CD4-positive, alpha-beta T cell treated with Interleukin-17A for 1 hour (primary cell): ENCODE results near the gene PLEKHA8.

Experiments used
- DNase-seq: peaks from one replicate; pipeline ENCODE4 v3.0.0-alpha.2; 2020

Gene PLEKHA8

DNA sequence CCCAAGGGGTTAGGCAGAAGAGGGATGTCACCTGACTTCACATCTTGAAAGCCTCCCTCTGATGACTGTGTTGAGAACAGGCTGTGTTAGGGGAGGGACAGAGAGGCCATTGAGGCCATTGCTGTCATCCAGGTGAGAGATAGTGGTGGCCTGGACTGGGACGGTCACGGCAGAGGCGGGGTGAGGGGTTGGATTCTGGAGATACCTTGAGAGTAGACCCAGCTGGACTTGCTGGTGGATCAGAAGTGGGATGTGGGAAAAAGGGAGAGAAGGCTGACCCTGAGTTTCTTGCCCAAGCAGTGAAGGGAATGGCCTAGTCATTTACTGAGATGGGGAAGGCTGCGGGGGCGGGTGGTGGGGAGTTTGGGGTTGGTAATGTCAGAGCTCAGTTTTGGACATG lies 120.2 kb downstream of the PLEKHA8 start:
- DNase-seq: no peak

DNA sequence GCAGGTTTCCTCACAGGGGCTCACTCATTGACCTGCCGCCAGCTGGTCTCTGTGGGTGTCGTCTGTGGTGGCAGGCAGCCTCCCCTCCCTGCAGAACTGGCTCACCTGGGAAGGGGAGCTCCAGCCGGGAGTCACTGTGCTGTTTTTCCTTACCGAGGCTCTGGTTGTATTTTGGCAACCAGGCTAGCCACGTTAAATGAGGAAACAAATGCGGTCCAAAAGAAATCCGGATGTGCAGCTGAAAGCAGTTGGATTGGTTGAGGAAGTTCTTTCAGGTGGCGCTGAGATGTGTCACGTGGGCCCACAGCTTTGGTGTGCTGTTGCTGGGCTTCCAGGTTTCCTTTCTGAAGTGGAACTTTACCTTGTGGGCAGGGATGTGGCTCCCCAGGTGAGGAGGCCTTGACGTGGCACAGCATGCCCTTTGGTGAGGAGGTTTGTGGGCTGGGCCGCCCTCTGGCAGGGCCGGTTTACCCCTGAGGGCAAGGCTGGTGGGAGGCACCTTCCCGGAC lies 120.8 kb downstream of the PLEKHA8 start:
- DNase-seq: peak; percentile 46

DNA sequence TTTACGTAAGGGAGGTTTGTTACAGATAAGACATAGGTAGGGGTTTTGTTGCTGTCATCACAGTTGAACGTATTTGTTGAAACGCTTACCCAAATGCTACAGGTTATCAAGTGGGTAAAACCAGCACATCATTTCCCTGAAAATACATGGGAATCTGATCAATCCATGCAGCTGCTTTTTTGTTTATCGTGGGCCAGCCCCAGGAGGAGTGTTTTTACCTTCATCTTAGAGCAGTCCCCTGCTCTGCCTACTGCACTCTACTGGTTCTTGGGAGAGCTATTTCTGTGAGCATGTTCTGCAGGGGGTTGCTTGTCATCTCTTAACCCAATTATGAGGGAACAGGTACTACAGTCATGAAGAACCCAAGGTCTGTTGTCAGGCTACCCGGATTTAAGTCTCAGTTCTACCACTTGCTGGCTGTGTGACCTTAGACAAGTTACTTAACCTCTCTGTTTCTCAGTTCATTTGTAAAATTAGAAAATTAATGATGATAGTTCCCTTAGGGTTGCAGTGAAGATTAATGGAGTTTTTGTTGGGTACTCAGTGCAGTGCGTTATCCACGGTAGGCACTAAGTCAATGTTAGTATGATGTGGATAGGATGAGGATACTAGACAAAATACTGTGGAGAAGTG lies 121.5 kb downstream of the PLEKHA8 start:
- DNase-seq: no peak

DNA sequence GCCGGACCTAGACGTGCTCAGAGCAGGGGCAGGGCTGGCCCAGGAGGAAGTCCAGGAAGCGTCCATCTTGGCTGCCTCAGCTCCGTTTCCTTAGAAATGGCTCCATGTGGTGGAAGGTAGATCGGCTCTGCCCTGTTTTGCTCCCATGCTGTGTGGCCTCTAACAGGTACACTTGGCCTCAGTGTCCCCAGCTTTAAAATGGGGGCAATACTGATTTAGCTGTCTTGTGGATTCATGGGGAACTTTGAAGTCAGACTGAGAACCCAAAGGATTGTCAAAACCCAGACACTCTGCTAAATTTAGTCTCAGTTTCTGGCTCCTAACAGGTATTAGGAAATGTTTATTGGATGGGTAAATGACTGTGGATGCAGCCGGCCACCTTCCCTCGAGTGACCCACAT lies 122.5 kb downstream of the PLEKHA8 start:
- no peak for DNase-seq

DNA sequence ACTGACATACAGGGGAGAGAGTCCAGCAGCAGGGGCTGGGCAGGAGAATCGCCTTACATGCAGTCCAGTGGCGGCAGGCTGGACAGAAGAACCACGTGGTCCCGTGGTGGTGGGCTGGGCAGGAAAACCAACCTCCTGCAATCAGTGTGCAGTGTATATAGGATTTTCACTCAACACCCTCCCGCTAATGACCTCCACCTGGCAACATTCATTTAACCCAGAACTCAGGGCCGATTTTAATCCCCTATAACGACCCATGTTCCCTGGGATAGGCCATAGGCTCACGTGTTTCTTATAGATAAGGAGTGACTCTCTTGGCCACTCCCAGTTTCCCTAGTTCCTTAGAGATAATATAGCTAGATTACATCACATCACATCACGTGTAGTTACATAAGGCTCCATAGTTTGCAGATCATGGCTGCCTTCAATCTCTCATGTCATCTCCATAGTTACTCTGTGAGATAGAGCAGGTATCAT lies 125.9 kb downstream of the PLEKHA8 start:
- DNase-seq: no peak

DNA sequence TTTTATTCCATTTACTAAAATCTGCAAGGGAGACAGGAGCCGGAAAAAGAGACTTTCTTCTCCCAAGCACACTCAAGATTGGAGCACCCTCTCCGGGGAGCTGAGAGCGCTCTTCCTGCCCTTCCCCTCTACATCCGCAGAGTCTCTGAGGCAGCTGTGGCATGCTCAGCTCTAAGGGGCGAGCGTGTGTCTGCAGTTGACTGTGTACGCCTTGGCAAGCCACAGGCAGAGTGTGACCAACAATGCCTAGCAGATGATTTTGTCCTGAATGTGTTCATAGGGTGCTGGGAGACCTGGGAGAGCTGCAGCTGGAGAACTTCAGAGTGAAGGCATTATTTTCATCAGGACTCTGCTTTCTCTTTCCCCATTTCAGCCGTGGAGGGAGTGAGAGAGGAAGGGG lies 127.3 kb downstream of the PLEKHA8 start:
- DNase-seq: no peak

DNA sequence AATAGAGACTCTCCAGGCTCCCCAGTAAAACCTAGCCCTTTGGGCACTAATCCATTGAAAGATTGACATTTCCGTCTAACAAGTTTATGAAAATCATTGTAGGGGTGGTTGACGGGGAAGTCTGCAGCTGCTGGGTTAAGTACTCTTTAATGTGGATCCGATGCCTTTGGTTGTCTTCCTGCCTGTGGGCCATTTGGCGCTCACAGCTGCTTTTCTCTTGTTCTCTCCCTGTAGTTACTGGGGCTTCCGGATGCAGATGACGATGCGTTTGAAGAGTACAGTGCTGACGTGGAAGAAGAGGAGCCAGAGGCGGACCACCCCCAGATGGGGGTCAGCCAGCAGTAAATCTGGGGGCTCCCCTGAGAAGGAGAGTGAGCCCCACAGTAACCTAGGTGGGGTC lies 129.0 kb downstream of the PLEKHA8 start:
- peak; percentile 35 for DNase-seq

DNA sequence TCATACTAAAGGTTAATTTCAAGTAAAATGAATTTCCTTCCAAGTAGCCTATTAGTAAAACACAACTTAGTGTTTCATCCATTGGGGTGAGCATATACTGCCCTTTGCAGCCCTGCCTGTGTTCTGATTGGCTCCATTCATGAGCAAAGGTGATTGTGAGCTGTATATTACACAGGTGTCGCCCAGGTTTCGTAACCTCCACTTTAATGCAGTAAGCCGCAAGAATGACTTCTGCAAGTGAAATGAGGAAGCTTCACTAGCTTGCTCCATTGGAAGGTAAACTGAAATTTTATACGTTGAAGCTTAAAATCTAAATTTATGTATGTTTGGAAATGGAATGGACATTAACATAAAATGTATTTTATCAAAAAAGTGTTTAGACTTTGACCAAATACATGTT lies 131.0 kb downstream of the PLEKHA8 start:
- DNase-seq: no peak

DNA sequence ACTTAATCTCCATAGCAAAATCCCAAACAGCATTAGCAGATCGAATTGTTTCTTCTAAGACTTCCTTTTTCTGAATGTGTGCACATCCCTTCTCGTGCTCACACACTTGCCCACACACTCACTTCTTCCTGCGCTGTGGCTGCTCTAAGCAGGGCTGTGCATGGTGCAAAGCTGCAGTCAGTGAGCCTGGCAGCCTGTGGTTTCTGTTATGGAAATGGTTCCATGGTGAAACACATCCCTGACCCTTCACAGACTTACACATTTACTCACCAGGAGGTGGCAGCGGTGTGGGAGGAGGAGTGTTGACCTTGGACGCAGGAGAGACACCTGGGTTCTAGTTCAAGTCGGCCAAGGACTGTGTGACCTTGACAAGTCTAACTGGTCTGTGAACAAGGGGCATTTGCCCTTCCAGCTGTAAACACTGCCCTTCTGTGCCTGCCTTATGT lies 131.5 kb downstream of the PLEKHA8 start:
- peak; percentile 26 for DNase-seq

DNA sequence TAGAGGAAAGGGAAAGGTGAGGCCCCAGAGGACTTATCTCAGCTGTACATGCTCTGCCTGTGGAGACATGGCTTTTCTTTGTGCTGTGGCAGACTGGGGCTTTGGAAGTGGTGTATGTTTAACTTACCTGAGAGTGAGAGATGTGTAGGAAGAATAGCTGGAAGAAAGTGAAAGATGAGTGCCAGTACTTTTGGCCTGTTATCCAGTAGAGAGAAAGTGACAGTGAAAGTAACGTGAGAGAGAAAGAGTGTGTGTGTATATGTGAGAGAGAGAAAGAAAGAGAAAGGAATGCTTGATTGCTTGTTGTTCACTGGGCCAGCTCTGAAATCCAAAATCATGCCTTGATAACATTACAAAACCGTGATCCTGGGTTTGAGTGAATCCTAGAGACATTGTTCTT lies 132.1 kb downstream of the PLEKHA8 start:
- no peak for DNase-seq

DNA sequence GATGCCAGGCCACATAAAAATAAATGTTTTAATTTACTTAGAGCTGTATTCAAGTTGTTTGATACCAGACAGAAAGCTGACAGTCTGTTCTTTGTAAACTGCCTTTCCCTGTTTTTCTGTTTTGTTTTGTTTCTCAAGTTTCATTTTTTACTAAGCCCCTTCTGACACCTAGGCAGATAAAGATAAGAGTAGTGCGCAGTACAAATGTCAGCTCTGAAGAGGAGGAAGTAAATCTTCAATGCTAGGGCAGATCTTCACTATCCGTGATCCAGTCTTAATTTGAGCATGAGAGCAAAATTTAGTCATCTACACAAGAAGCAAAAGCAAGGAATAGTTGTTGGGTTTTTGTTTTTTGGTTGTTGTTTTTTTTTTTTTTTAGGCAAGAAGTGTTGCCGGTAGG lies 133.9 kb downstream of the PLEKHA8 start:
- no peak for DNase-seq

DNA sequence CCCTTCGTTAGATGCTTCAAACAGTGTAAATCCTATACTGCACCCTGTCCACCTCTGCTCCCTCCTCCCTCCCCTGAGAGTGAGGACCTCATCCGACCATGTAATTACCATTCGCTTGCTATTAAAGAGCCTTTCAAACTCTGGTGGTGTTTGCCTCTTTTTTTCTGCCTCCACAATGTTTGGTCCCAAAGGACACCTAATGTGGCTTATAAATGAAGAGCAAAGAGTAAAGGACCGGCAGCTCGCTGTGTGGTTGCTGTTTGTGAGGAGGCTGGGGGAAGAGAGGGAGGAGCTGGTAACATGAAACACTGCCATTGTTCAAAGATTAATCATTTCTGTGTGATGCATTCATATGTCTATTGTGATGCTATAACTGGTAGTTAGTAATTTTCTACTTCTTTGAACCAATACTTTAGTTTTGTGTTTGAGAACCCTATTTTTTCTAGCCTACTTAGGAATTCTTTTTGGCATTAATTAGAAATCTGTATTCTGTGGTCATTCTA lies 134.5 kb downstream of the PLEKHA8 start:
- DNase-seq: peak; percentile 22

DNA sequence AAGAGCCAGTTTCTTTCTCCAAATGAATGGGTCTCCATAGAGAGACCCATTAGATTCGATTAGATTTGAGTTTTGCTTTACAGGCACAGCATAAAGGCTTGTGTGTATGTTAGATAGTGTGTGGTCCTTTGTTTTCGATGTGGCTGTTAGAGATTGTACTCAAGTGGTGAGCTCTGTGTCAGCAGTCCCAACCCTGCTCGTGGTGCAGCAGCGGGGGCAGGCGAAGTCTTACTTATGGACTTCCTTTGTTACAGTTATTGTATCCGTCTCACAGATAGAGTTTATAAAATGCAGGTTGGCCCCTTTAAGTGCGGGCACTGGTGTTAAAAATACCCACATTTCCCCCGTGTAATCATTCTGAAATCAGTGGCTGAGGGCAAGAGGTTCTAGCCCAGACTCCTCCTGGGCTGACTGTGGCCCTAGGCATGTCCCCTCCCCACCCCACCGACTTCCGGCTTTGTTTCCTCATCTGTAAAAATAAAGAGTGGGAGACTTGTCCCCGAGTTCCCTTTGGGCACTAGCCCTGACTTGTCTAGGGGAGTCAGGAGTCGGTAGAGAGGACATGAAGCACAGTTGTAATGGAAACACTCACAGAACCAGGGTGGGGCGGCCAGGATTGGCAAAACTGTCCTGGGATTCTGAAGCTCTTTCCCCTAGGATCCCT lies 135.2 kb downstream of the PLEKHA8 start:
- DNase-seq: peak; percentile 54

DNA sequence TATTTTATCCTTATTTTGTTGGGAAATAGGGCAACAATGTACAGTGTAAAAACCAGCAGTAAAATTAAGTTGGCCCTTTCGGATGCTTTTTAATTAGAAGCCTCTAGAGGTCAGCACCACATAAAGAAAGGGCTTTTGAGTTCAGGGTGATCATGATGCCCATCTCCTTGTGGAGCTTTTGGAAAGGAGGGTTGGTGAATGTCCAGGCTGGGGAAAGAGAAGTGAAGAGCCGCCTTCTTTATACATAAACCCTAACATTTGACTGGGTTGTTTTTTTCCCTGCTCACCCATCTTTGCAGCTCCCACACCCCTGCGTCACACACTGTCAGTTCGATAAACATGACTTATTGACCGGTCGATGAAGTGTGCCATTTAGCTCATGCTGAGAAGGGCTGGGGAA lies 136.4 kb downstream of the PLEKHA8 start:
- peak; percentile 48 for DNase-seq

DNA sequence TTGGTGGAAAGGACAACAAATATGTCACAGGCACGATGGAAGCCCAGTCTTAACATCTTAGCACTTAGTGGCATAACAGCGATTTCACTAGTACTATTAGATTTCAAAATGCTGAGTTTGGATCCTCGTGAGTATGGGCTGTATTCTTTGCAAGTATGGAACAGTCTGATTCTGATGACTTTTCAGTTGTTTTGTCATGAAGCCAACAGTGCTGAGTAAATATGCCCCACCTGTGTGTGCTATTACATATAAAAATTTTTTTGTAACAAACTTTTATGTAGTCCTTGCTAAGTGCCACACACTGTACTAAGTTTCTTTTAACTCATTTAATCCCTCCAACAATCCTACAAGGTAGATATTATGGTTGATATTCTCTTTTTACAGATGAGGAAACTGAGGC lies 137.4 kb downstream of the PLEKHA8 start:
- DNase-seq: no peak

DNA sequence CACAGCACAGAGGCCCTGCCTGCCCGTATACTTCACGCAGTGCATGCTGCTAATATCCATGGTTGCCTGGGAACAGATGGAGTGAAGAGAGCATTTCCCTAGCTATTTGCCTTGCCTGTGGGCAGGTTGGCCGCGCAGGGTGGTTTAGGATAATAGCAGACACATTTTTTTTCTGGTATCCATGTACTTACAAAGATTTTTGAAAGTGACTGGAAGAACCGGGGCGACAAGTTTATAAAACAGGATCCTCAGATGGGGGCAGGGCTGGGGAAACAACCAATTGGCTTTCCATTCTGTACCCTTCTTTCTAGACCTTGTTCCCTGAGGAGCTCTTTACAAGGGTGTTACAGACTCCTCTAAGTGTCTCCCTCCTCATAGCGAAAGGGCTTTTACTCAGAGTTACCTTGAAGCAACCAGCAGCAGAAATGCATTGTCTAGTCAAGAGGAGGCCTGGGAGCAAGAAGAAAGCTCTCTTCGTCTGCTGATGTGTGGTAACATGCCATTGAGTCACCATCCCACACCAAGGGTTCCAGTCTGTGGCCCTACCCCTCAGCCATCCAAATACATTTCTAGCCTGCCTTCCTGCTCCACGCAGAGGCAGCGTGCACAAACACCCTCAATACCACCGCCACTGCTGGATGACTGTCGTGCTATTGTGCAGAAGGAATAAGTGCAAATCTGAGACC lies 138.1 kb downstream of the PLEKHA8 start:
- DNase-seq: no peak

DNA sequence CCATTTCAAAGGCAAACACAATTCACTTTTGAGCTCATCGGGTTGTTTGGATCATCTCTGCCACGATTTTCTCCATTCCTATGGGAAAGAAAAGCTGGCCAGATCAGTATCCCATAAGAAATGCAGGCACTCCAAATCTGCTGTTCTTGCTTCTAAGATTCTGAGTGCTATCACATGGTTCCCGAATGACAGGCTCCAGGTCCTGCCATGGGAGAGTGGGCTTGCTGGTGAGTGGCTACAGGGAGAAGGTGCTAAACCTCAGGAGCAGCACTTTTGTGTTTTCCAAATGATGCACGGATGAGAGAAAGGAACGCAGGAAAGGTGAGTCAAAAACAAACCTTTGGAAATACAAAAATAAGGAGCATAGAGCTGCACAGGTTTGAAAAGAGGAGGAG lies 138.6 kb downstream of the PLEKHA8 start:
- no peak for DNase-seq

DNA sequence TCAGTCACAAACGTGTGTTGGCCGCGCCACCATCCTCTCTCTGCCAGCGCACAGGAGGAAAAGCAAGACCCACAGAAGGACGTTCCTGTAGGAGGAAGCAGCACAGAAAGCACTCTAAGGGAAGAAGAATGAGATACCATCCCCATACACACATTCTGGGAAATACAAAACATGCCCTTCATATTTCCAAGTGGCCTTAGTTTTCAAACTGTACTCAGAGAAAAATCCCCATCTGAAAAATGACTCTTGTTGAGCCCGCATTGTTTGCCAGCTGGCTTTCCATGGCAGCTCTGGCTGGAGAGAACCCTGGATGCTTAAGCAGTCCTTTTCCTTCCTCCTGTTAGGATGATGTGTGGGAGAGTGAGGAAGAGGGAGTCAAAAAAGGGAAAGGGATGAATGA lies 139.7 kb downstream of the PLEKHA8 start:
- DNase-seq: no peak

DNA sequence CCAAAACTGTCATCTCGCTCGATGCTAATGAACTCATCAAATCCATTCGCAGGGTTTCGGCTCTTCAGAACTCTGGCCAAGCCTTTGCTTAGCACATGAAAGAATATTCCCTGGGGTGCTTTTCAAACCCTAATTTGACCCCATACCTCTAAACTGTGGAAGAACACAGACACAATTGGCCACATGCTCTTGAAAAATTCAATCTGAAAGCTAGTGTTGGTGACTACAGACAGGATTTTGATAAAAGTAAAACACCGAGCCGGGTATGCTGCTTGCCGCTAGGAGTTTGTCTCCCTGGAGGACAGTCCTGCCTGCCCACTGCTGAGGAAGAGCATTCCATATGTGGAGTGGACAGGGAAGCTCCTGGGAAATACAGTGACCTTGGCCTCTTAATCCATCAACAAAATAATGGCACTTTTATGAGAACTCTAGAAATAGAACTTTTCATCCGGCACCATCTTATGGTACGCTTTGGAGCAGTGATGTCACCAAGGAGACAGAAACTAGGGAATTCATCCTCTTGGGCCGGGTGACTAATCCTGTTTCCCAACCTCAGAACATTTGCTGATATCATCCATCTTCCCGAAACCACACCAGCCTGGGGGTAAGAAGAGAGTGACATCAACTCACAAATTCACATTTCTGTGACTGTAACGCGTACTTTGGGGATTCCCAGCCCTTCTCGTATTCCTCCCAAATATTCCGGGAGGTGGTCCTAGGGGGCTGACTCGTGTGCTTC lies 140.8 kb downstream of the PLEKHA8 start:
- no peak for DNase-seq

DNA sequence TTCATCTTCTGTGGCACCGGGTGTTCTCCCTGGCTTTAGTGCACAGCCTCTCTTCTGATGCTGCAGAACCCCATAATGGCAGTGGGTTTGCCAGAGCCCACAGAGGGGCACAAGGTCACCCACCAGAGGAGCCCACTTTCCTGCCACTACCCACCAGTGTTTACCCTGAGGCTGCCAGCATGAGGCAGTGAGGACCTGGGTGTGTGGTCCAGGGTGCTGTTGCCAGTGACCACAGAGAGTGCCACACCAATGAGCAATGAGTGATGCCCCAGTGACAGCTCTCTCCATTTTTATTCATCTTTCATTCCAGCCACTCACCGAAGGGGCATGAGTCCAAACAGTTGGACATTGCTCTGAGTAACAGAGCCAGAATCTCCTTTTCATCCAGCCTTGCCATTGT lies 141.4 kb downstream of the PLEKHA8 start:
- DNase-seq: no peak

DNA sequence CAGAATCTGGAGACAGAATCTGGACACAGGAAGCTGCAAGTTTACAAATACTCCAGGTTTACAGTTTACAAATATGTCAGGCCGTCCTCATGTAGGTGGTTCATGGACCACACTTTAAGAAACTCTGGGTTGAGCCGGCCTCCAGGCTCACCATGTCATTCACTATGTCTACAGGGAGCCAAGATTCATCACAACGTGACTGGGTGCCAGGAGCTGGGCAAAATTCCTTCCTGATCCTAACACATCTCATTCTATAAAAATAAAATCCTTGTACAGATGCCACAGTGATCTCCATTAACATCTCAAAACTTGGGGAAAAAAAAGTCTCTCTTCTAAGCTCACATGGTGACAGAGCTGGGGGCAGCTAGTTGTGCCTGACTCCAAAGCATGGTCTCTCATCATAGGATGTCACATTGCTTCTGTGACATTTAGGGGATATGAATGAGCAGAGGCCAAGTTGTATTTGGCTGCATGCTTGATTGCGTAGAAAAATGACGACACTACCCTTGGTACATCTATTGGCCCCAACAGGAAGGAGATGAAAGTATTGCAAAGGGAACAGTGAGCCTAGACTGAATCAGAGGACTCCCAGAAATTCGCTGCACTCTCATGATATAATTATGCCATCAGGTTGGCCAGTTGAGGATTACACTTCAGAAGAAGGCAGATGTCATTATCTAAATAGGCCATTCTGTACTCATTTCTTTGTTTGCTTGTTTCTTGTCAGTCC lies 142.4 kb downstream of the PLEKHA8 start:
- DNase-seq: no peak

DNA sequence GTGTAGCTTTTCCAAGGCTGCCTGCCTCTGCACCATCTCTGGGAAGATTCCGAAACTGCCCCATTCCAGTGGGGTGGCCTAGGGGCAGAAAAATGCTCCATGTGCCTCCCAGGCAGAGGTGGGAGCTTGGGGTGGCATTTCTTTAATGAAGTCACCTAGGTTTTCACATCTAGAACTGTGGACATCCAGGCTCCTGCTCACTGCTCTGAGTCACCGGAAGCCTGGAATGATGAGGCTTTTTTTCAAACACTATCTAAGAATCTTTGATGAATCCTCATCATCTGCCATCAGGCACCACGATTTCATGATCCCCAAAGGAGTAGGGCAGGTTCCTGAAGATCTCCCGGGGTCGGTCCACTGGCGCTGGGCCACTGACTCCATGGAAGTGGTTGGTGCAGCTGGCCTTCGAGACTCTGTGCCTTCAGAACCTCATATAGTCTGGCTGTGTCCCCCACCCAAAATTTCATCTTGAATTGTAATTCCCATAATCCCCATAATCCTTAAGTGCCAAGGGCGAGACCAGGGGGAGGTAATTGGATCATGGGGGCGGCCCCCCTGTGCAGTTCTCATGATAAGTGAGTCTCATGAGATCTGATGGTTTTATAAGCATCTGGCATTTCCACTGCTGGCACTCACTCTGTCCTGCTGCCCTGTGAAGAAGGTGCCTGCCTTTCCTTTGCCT lies 143.7 kb downstream of the PLEKHA8 start:
- DNase-seq: no peak
